SK-N-SH (cell line): ENCODE results near the gene DPYSL4.

Experiments used
- EP300 ChIP-seq, 2 experiments: IDR thresholded peaks; 2 replicates each; pipeline versions ENCODE4 v1.4.0 to v1.6.1; 2012; ENCODE audit warnings: borderline replicate concordance in 1 of 2, low read depth in 1 of 2, low read length in 1 of 2
- FOXM1 ChIP-seq: IDR thresholded peaks from 2 replicates; pipeline ENCODE4 v1.4.0; 2012; ENCODE audit warnings: low read depth, mild to moderate bottlenecking
- MXI1 ChIP-seq: IDR thresholded peaks from 2 replicates; pipeline ENCODE4 v1.6.1; 2012; ENCODE audit warnings: mild to moderate bottlenecking, low read depth, low read length, improper control_type of control experiment
- POLR2AphosphoS5 ChIP-seq: IDR thresholded peaks from 2 replicates; pipeline ENCODE4 v1.6.1; 2012; ENCODE audit warnings: low read depth, low read length
- TCF12 ChIP-seq: IDR thresholded peaks from 2 replicates; pipeline ENCODE4 v1.4.0; 2012
- TF ChIP-seq, protein P1 (sequence below): fragments of 200-600 bp; sonication (generic); IDR thresholded peaks from 2 replicates; pipeline ENCODE4 v1.6.1; 2017; ENCODE audit warnings: antibody characterized with exemption, mild to moderate bottlenecking, moderate library complexity

GRCh38 chr10:132208462-132209050 lies 21.8 kb downstream of the DPYSL4 start:
- TF ChIP-seq POLR2AphosphoS5 (no peak), MXI1 (no peak), TCF12 (no peak), FOXM1 (no peak), EP300 (IDR thresholded peaks at IDR 0.05; ENCODE audit: borderline replicate concordance in 1 of 2, low read depth in 1 of 2, low read length in 1 of 2) (no peak)
- TF ChIP-seq, protein P1, sequence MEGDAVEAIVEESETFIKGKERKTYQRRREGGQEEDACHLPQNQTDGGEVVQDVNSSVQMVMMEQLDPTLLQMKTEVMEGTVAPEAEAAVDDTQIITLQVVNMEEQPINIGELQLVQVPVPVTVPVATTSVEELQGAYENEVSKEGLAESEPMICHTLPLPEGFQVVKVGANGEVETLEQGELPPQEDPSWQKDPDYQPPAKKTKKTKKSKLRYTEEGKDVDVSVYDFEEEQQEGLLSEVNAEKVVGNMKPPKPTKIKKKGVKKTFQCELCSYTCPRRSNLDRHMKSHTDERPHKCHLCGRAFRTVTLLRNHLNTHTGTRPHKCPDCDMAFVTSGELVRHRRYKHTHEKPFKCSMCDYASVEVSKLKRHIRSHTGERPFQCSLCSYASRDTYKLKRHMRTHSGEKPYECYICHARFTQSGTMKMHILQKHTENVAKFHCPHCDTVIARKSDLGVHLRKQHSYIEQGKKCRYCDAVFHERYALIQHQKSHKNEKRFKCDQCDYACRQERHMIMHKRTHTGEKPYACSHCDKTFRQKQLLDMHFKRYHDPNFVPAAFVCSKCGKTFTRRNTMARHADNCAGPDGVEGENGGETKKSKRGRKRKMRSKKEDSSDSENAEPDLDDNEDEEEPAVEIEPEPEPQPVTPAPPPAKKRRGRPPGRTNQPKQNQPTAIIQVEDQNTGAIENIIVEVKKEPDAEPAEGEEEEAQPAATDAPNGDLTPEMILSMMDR, result no peak
